ENCODE measurements around the gene TMEM63A. TPM values are rescaled to one million over a fixed set of nuclear protein-coding genes. Genes with fewer than 3 reads are reported as not detected.

TMEM63A gene
- total and polyA plus RNA-seq, 2 of the 13 experiments (the other 11 are each of a cell fraction or from before 2014, with no cell fraction given), result 23.9 to 53.3 TPM

- no peak for TF ChIP-seq ZBTB40 (IDR thresholded peaks at IDR 0.05)
- TF ChIP-seq ZBTB40 (CRISPR knock-in tag; IDR thresholded peaks at IDR 0.05), result no peak; the same call in 1 of the 2 replicates
- TF ChIP-seq HMGXB4 (CRISPR knock-in tag; IDR thresholded peaks at IDR 0.05; ENCODE audit: borderline replicate concordance in 1 of 2, low read depth in 1 of 2), result peak in 1 of 2 experiments; percentile 84; a peak in 2 of 4 replicates
- peak; percentile 36; the same call in 1 of the 2 replicates for TF ChIP-seq POGK (CRISPR knock-in tag; conservative IDR thresholded peaks at IDR 0.05)
- TF ChIP-seq MEF2D (CRISPR knock-in tag; IDR thresholded peaks at IDR 0.05), result 0 out of 2 replicates have a peak, but pooled peaks have one; percentile 15
- TF ChIP-seq SNAI1 (CRISPR knock-in tag; IDR thresholded peaks at IDR 0.05; ENCODE audit: borderline replicate concordance), result no peak
- TF ChIP-seq ZNF350 (CRISPR knock-in tag; IDR thresholded peaks at IDR 0.05; ENCODE audit: borderline replicate concordance, low read depth), result 0 out of 2 replicates have a peak, but pooled peaks have one; percentile 43
- TF ChIP-seq ZFX (CRISPR knock-in tag; IDR thresholded peaks at IDR 0.05; ENCODE audit: low read depth), result peak; percentile 75; the same call in 1 of the 2 replicates
- TF ChIP-seq ZNF549 (CRISPR knock-in tag; IDR thresholded peaks at IDR 0.05), result peak; percentile 8; the same call in 1 of the 2 replicates
- TF ChIP-seq CSRNP1 (CRISPR knock-in tag; IDR thresholded peaks at IDR 0.05), result peak; percentile 38; the same call in 1 of the 2 replicates
Observed at GRCh38 chr1:225882694-225883615, 775 bp upstream of the TMEM63A start (continued).

All from HepG2 (cell line).